GM12864 (cell line): ENCODE results near the gene NAALADL2.
"Not testable (repeated sequence)": the region's sequence is repeated elsewhere in the genome, so short reads cannot be mapped to it uniquely, and the experiment has no call there.

Experiments used
- DNase-seq: peaks from one replicate; pipeline ENCODE4 v3.0.0-alpha.2; 2011; ENCODE audit warnings: low read depth
- H3K4me3 ChIP-seq: 2 replicates; pipeline ENCODE4 v1.5.1; 2011; ENCODE audit warnings: mild to moderate bottlenecking, low read depth, low read length, control low read depth
- CTCF ChIP-seq: IDR thresholded peaks from 2 replicates; pipeline ENCODE4 v1.5.1; 2011; ENCODE audit warnings: low read depth, mild to moderate bottlenecking, moderate library complexity, low read length, control low read depth, inconsistent platforms; ENCODE audit errors: missing control alignments

Gene NAALADL2

GRCh38 chr3:175421902-175422301 is 562.8 kb downstream of the NAALADL2 start:
- no peak for DNase-seq
- H3K4me3 ChIP-seq = no peak overlapping the region
- TF ChIP-seq CTCF = no peak

- TF ChIP-seq CTCF = no peak
- no peak for DNase-seq
- H3K4me3 ChIP-seq = no peak overlapping the region
These were observed 563.6 kb downstream of the NAALADL2 start for GRCh38 chr3:175422744-175423143.

- DNase-seq, H3K4me3 ChIP-seq: not testable (repeated sequence)
These were observed 564.7 kb downstream of the NAALADL2 start for GRCh38 chr3:175423848-175424247.

GRCh38 chr3:175426805-175427204 is 567.7 kb downstream of the NAALADL2 start:
- TF ChIP-seq CTCF = no peak
- no peak overlapping the region for H3K4me3 ChIP-seq
- DNase-seq = no peak

- TF ChIP-seq CTCF = no peak
- H3K4me3 ChIP-seq = no peak overlapping the region
- no peak for DNase-seq
These were observed 569.3 kb downstream of the NAALADL2 start for GRCh38 chr3:175428466-175428865.

- no peak for TF ChIP-seq CTCF
- DNase-seq = no peak
- H3K4me3 ChIP-seq = no peak overlapping the region
These were observed 572.0 kb downstream of the NAALADL2 start for GRCh38 chr3:175430983-175431773.

- no peak overlapping the region for H3K4me3 ChIP-seq
- DNase-seq = no peak
- TF ChIP-seq CTCF = no peak
These were observed 573.4 kb downstream of the NAALADL2 start for GRCh38 chr3:175432376-175433025.
